Muscle layer of colon (tissue), 2 donors: Measurements from ENCODE around the gene P2RX2.

ENCODE experiments used
- H3K27ac ChIP-seq: one replicate; pipeline ENCODE4 v1.7.0; 2013; ENCODE audit warnings: low read depth, mild to moderate bottlenecking, low read length, moderate library complexity
- H3K27me3 ChIP-seq, 2 donors: one replicate each; pipeline ENCODE4 v1.7.0; 2013; ENCODE audit warnings: low read length in 2 of 2, mild to moderate bottlenecking in 2 of 2; ENCODE audit not compliant: insufficient read depth in 2 of 2, control insufficient read depth in 1 of 2
- H3K36me3 ChIP-seq: one replicate; pipeline ENCODE4 v1.7.0; 2013; ENCODE audit warnings: mild to moderate bottlenecking, low read length; ENCODE audit not compliant: insufficient read depth
- H3K4me1 ChIP-seq: one replicate; pipeline ENCODE4 v1.7.0; 2013; ENCODE audit warnings: mild to moderate bottlenecking, low read length; ENCODE audit not compliant: insufficient read depth
- H3K4me3 ChIP-seq, 2 donors: one replicate each; pipeline ENCODE4 v1.7.0; 2013; ENCODE audit warnings: low read length in 2 of 2, low read depth in 1 of 2, mild to moderate bottlenecking in 1 of 2, moderate library complexity in 1 of 2
- H3K9ac ChIP-seq: one replicate; pipeline ENCODE4 v1.7.0; 2013; ENCODE audit warnings: low read length
- H3K9me3 ChIP-seq: one replicate; pipeline ENCODE4 v1.7.0; 2013; ENCODE audit warnings: mild to moderate bottlenecking, low read length
- donor health status: abdominal sarcoma.
- donor health status: Adenocarcinoma of cecum.

Gene P2RX2

GRCh38 chr12:132577191-132577920 lies 41.2 kb upstream of the P2RX2 start:
- Histone ChIP-seq H3K27ac (no peak overlapping the region), H3K36me3 (peaks cover 13% of the 10 kb centered on the region), H3K9ac (no peak overlapping the region), H3K4me3 (no peak overlapping the region), H3K9me3 (no peaks in the 10 kb centered on the region), H3K4me1 (no peaks in the 10 kb centered on the region), H3K27me3 (no peaks in the 10 kb centered on the region)

DNA sequence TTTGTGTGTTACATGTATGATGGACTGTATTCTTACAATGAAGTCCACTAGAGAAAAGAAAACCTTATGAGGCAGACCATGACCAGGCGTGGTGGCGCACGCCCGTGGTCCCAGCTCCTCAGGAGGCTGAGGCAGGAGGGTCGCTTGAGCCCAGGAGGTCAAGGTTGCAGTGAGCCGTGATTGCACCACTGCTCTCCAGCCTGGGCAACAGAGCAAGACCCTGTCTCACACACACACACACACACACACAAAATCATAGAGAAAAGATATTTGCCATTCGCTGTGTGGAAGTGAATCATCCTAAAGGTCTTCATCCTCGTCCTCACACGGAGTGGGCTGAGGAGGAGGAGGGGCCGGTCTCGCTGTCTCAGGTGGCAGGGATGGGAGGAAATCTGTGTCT lies 40.5 kb upstream of the P2RX2 start:
- Histone ChIP-seq H3K9me3 (no peaks in the 10 kb centered on the region), H3K36me3 (peaks cover 13% of the 10 kb centered on the region), H3K9ac (no peak overlapping the region), H3K27ac (no peak overlapping the region), H3K4me3 (no peak overlapping the region), H3K27me3 (no peaks in the 10 kb centered on the region), H3K4me1 (no peaks in the 10 kb centered on the region)

GRCh38 chr12:132578826-132579225 lies 39.8 kb upstream of the P2RX2 start:
- Histone ChIP-seq H3K27ac (no peak overlapping the region), H3K4me3 (no peak overlapping the region), H3K36me3 (peaks cover 13% of the 10 kb centered on the region), H3K9ac (no peak overlapping the region), H3K4me1 (no peaks in the 10 kb centered on the region), H3K27me3 (no peaks in the 10 kb centered on the region), H3K9me3 (no peaks in the 10 kb centered on the region)

DNA sequence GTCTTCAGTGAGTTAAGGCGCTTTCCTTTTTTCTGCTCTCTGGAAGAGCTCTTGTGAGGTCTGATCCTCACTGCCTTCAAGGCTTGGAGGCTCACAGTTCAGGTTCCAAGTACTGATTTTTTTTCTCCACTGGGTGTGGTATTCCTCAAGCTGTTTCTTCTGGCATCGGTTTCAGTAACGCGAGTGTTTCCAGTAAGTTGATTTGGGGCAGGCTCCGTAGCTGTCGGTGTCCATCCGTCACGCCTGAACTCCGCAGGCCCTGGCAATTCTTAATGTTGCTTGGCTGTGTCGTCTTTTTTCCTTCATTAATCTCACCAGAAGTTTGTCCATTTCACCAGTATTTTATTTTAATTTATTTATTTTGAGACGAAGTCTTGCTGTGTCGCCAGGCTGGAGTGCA lies 38.8 kb upstream of the P2RX2 start:
- H3K4me3 ChIP-seq, result no peak overlapping the region

DNA sequence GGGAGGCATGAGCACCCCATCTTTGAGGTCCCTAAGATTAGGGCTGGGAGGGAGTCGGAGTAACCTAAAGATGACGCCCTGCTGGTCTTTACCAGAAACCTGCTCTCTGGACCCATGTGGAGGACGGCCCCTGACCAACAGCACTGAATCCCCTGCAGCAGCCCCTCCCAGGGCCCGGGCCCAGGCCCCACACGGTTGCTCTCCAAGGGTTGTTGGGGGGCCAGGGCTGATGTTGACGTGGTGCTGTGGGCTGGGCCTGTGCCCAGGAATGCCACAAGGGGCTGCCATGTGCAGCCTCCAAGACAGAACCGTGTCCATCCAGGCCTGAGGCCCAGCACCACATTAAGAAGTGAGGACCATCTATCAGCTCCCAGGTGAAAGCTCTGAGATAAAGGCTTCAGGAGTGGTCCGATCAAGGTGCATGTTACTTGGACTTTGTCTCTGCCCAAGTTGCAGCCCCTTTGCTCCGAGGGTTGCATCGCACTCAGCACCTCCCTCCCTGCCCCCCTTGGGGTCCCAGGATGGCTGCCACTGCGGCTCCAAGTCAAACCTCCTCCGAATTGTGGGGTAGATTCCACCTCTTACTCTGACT lies 37.8 kb upstream of the P2RX2 start:
- no peaks in the 10 kb centered on the region for H3K4me1 ChIP-seq
- H3K27me3 ChIP-seq, result no peaks in the 10 kb centered on the region
- H3K27ac ChIP-seq, result no peak overlapping the region
- H3K9me3 ChIP-seq, result no peaks in the 10 kb centered on the region
- no peak overlapping the region for H3K4me3 ChIP-seq
- H3K9ac ChIP-seq, result no peak overlapping the region
- H3K36me3 ChIP-seq, result peaks cover 13% of the 10 kb centered on the region

More for the DNA sequence above, 38.8 kb upstream of the P2RX2 start:
- Histone ChIP-seq H3K36me3 (peaks cover 13% of the 10 kb centered on the region), H3K9ac (no peak overlapping the region), H3K27ac (no peak overlapping the region), H3K9me3 (no peaks in the 10 kb centered on the region), H3K27me3 (no peaks in the 10 kb centered on the region), H3K4me1 (no peaks in the 10 kb centered on the region)

- peaks cover 13% of the 10 kb centered on the region for H3K36me3 ChIP-seq
- H3K9ac ChIP-seq, result no peak overlapping the region
- H3K4me3 ChIP-seq, result no peak overlapping the region
- H3K27ac ChIP-seq, result no peak overlapping the region
- no peaks in the 10 kb centered on the region for H3K4me1 ChIP-seq
- H3K27me3 ChIP-seq, result no peaks in the 10 kb centered on the region
- no peaks in the 10 kb centered on the region for H3K9me3 ChIP-seq
Measured at GRCh38 chr12:132581348-132582057, 37.1 kb upstream of the P2RX2 start.

DNA sequence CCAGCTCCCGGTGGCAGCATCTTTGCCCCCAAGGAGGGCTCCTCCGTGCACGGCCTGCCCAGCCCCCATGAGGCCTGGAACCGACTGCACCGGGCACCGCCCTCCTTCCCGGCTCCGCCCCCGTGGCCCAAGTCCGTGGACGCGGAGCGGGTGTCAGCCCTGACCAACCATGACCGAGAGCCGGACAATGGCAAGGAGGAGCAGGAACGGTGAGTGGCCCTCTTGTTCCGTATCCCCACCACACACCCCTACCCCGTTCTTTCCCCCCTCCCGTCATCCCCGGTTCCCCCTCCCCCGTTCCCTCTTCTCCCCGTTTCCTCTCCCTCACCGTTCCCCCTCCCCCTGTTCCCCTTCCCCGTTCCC lies 36.5 kb upstream of the P2RX2 start:
- Histone ChIP-seq H3K36me3 (peaks cover 13% of the 10 kb centered on the region), H3K27me3 (no peaks in the 10 kb centered on the region), H3K9ac (no peak overlapping the region), H3K9me3 (no peaks in the 10 kb centered on the region), H3K4me3 (no peak overlapping the region), H3K4me1 (no peaks in the 10 kb centered on the region), H3K27ac (no peak overlapping the region)

DNA sequence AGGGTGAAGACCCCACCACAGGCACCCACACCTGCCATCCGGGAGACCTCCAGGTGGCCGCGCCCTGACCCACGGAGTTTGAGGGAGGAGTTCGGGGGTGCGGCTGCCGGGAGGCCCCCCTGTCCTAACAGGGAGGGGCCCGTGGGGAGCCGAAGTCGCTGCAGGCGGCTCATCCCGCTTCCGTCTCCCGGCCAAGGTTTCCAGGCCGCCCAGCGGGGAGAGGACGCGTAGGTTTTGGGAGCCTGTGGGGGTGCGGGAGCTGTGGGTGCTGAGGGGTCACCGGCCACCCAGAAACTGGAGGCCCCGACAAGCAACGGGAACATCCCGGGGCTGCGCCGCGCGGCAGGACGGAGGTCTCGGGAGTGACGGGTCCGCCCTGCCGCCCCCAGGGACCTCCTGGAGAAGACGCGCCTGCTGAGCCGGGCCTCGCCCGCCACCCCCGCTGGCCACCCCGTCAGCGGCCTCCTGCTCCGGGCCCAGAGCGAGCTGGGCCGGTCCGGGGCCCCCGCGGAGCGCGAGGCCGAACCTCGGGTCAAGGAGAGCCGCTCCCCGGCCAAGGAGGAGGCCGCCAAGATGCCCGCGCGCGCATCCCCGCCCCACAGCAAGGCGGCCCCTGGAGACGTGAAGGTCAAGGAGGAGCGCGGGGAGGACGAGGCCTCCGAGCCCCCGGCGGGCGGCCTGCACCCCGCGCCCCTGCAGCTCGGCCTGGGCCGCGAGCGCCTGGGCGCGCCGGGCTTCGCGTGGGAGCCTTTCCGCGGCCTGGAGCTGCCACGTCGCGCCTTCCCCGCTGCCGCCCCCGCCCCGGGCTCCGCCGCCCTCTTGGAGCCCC lies 35.8 kb upstream of the P2RX2 start:
- Histone ChIP-seq H3K36me3 (peaks cover 11% of the 10 kb centered on the region), H3K9ac (no peak overlapping the region), H3K4me1 (no peaks in the 10 kb centered on the region), H3K27ac (no peak overlapping the region), H3K4me3 (no peak overlapping the region), H3K27me3 (no peaks in the 10 kb centered on the region), H3K9me3 (no peaks in the 10 kb centered on the region)

GRCh38 chr12:132583411-132583710 lies 35.2 kb upstream of the P2RX2 start:
- no peaks in the 10 kb centered on the region for H3K4me1 ChIP-seq
- no peak overlapping the region for H3K9ac ChIP-seq
- H3K27me3 ChIP-seq, result no peaks in the 10 kb centered on the region
- peaks cover 5% of the 10 kb centered on the region for H3K36me3 ChIP-seq
- no peak overlapping the region for H3K4me3 ChIP-seq
- H3K9me3 ChIP-seq, result no peaks in the 10 kb centered on the region
- no peak overlapping the region for H3K27ac ChIP-seq

DNA sequence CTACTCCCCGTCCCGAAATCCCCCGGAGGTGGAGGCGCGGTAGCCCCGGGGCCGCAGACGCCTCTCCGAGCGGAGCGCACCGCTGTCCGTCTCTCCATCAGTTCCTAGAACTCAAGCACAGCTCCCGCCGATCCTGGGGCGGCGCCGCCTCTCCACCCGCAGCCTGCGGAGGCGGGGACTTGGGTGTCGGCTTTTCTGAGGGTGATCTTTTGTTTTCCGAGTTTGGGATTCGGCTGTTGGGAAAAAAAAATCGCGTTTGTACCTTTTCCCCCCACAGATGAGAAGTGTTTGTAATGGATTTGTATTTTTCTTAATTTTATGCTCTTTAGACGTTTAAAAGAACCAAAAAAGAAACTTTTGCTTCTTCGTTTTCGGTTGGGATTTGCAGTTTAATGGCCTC lies 34.8 kb upstream of the P2RX2 start:
- Histone ChIP-seq H3K27ac (no peak overlapping the region), H3K9ac (no peak overlapping the region), H3K4me1 (no peaks in the 10 kb centered on the region), H3K9me3 (no peaks in the 10 kb centered on the region), H3K36me3 (peaks cover 5% of the 10 kb centered on the region), H3K4me3 (no peak overlapping the region), H3K27me3 (no peaks in the 10 kb centered on the region)

GRCh38 chr12:132584429-132584828 lies 34.1 kb upstream of the P2RX2 start:
- Histone ChIP-seq H3K9ac (no peak overlapping the region), H3K4me3 (no peak overlapping the region), H3K4me1 (no peaks in the 10 kb centered on the region), H3K9me3 (no peaks in the 10 kb centered on the region), H3K27ac (no peak overlapping the region), H3K27me3 (no peaks in the 10 kb centered on the region), H3K36me3 (peaks cover 1% of the 10 kb centered on the region)
